ENCODE measurements around the gene WWOX.

WWOX gene

GRCh38 chr16:78134944-78135619 lies 35.6 kb downstream of the WWOX start:
- DNase-seq (ENCODE audit: low read depth) = no peak
- no peak for TF ChIP-seq CTCF (IDR thresholded peaks at IDR 0.05; ENCODE audit: control insufficient read depth, insufficient read depth, low read depth, low read length, missing control alignments)
- H3K4me3 ChIP-seq (ENCODE audit: control insufficient read depth, low read depth, low read length) = no peak overlapping the region

DNA sequence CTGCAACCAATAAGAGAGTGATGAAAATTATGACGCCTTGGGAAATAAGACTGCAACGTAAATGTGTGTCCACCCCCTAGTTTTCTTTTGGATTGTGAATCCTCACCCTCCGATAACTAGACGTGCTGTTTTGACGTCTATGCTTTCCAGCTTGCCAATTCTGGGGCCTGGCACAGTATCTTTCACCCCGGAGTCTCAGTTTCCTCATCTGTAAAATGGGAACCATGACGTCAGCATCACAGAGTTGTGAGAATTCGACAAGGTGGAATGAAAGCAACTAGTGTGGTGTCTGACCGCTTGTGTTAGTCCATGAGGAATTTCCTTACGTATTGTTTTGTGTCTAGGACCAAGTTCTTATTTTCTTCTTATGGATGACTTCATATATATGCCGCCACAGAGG lies 37.7 kb downstream of the WWOX start:
- no peak overlapping the region for H3K4me3 ChIP-seq (ENCODE audit: control insufficient read depth, low read depth, low read length)
- no peak for DNase-seq (ENCODE audit: low read depth)
- no peak for TF ChIP-seq CTCF (IDR thresholded peaks at IDR 0.05; ENCODE audit: control insufficient read depth, insufficient read depth, low read depth, low read length, missing control alignments)

GRCh38 chr16:78137782-78138616 lies 38.5 kb downstream of the WWOX start:
- H3K4me3 ChIP-seq (ENCODE audit: control insufficient read depth, low read depth, low read length) = no peak overlapping the region
- DNase-seq (ENCODE audit: low read depth) = no peak
- no peak for TF ChIP-seq CTCF (IDR thresholded peaks at IDR 0.05; ENCODE audit: control insufficient read depth, insufficient read depth, low read depth, low read length, missing control alignments)

DNA sequence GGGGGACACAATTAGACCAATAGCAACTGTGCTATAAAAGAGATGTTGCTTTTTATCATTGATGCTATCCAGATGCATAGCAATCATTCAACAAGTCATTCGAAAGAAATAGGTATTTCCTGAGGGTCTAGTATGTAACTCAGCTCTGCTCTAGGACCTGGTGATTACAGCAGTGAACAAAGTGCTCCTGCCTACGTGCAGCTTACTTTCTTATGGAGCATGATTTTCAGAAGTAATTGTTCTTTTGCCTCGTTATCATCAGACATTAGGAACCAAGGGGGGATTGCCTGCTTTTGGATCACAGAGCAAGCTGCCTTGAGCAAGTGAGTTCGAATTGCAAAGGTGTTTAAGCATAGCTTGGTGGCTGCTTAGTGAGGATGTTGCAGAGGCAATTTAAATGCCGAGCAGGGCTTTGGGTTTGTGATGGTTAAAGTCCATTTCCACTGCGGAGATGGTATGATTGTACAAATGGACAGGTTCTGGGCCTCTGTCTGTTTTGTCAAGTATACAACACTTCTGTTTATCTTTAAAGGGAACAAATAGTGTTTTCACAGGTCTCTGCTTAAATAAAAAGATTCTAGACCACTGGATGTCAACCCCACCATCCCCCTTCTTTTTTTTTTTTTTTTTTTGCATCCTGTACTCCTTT lies 41.5 kb downstream of the WWOX start:
- no peak overlapping the region for H3K4me3 ChIP-seq (ENCODE audit: control insufficient read depth, low read depth, low read length)
- DNase-seq (ENCODE audit: low read depth) = no peak
- no peak for TF ChIP-seq CTCF (IDR thresholded peaks at IDR 0.05; ENCODE audit: control insufficient read depth, insufficient read depth, low read depth, low read length, missing control alignments)

DNA sequence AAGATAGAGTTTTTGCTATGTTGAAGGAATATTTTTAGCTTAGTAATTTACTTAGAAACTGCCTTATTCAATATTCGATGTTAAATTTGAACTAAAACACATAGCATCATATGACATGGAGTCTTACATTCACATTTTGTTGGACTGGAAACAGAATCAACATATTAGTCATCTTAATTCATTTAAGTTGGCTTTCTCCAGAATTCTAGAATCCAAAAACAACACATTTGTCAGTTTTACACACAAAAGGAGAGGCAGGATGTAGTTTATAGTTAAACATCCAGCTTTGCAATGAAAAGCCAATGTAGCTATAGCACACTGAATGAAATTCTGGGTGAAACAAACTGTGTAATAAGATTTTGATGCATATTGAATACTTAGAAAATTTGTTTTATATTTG lies 43.3 kb downstream of the WWOX start:
- DNase-seq (ENCODE audit: low read depth) = no peak
- H3K4me3 ChIP-seq (ENCODE audit: control insufficient read depth, low read depth, low read length) = no peak overlapping the region
- TF ChIP-seq CTCF (IDR thresholded peaks at IDR 0.05; ENCODE audit: control insufficient read depth, insufficient read depth, low read depth, low read length, missing control alignments) = no peak

- H3K4me3 ChIP-seq (ENCODE audit: control insufficient read depth, low read depth, low read length) = no peak overlapping the region
- DNase-seq (ENCODE audit: low read depth) = no peak
- no peak for TF ChIP-seq CTCF (IDR thresholded peaks at IDR 0.05; ENCODE audit: control insufficient read depth, insufficient read depth, low read depth, low read length, missing control alignments)
Measured at GRCh38 chr16:78146807-78147206, 47.4 kb downstream of the WWOX start.
